Keratinocyte (primary cell): ENCODE data around the gene NR1D2. TPM values are rescaled to one million over a fixed set of nuclear protein-coding genes. Genes with fewer than 3 reads are reported as not detected.

Experiments used
- DNase-seq: peaks from one replicate; pipeline ENCODE4 v3.0.0-alpha.2; 2011; ENCODE audit warnings: low read depth, missing footprints, low spot score
- FAIRE-seq: peaks from 2 replicates; lab custom pipeline; 2011; peaks lifted over from hg19 to GRCh38; lab: Jason Lieb, UNC
- H2AFZ ChIP-seq: 2 replicates; pipeline ENCODE4 v1.6.0; 2012; ENCODE audit warnings: low read length, control low read depth, inconsistent platforms; ENCODE audit not compliant: control insufficient read depth
- H3K27ac ChIP-seq: 2 replicates; pipeline ENCODE4 v1.5.1; 2011; ENCODE audit warnings: low read length; ENCODE audit not compliant: control insufficient read depth, insufficient read depth
- H3K27me3 ChIP-seq: 3 replicates; pipeline ENCODE4 v1.6.0; 2011; ENCODE audit warnings: low read length; ENCODE audit not compliant: control insufficient read depth, insufficient read depth; ENCODE audit errors: extremely low read depth
- H3K36me3 ChIP-seq, 2 experiments: 2 replicates in 1 of 2; 3 replicates in 1 of 2; pipeline ENCODE4 v1.5.1; 2011; ENCODE audit warnings: low read length in 2 of 2, mild to moderate bottlenecking in 1 of 2; ENCODE audit not compliant: control insufficient read depth in 2 of 2, insufficient read depth in 2 of 2; ENCODE audit errors: extremely low read depth in 1 of 2
- H3K4me1 ChIP-seq: 3 replicates; pipeline ENCODE4 v1.5.1; 2011; ENCODE audit warnings: low read length; ENCODE audit not compliant: control insufficient read depth, insufficient read depth; ENCODE audit errors: extremely low read depth
- H3K4me2 ChIP-seq: 3 replicates; pipeline ENCODE4 v1.6.0; 2011; ENCODE audit warnings: low read depth, low read length; ENCODE audit not compliant: control insufficient read depth, insufficient read depth; ENCODE audit errors: extremely low read depth
- H3K4me3 ChIP-seq, 3 experiments: fragments of 200-600 bp in 1 of 3; sonication (generic) in 1 of 3; 2 replicates in 2 of 3; 3 replicates in 1 of 3; pipeline ENCODE4 v1.5.1; 2011 to 2016; ENCODE audit warnings: low read length in 3 of 3, mild to moderate bottlenecking in 3 of 3, control low read depth in 2 of 3, inconsistent platforms in 1 of 3, low read depth in 1 of 3, mixed read lengths in 1 of 3, mixed run types in 1 of 3, moderate library complexity in 1 of 3; ENCODE audit not compliant: control insufficient read depth in 2 of 3, insufficient read depth in 2 of 3; ENCODE audit errors: extremely low read depth in 1 of 3
- H3K79me2 ChIP-seq: 2 replicates; pipeline ENCODE4 v1.6.0; 2012; ENCODE audit warnings: low read length; ENCODE audit not compliant: control insufficient read depth, insufficient read depth
- H3K9ac ChIP-seq: 3 replicates; pipeline ENCODE4 v1.6.0; 2011; ENCODE audit warnings: low read length; ENCODE audit not compliant: control insufficient read depth, insufficient read depth; ENCODE audit errors: extremely low read depth
- H3K9me1 ChIP-seq: 3 replicates; pipeline ENCODE4 v1.6.0; 2011; ENCODE audit warnings: low read length; ENCODE audit not compliant: control insufficient read depth, insufficient read depth; ENCODE audit errors: extremely low read depth
- H3K9me3 ChIP-seq: 2 replicates; pipeline ENCODE4 v1.5.1; 2012; ENCODE audit warnings: low read depth, low read length; ENCODE audit not compliant: control insufficient read depth
- H4K20me1 ChIP-seq: 3 replicates; pipeline ENCODE4 v1.6.0; 2011; ENCODE audit warnings: low read length; ENCODE audit not compliant: control insufficient read depth, insufficient read depth; ENCODE audit errors: extremely low read depth
- CTCF ChIP-seq, 3 experiments: IDR thresholded peaks in 1 of 3; conservative IDR thresholded peaks in 1 of 3; optimal IDR thresholded peaks in 1 of 3; 2 replicates in 2 of 3; 3 replicates in 1 of 3; pipeline versions ENCODE3 to v1.5.1; 2011; ENCODE audit warnings: low read length in 3 of 3, mild to moderate bottlenecking in 3 of 3, moderate library complexity in 2 of 3, control low read depth in 1 of 3, inconsistent platforms in 1 of 3; ENCODE audit not compliant: insufficient read depth in 2 of 3; ENCODE audit errors: extremely low read depth in 1 of 3
- EZH2 ChIP-seq: IDR thresholded peaks from one replicate; pipeline ENCODE4 v1.6.1; 2012; ENCODE audit warnings: inconsistent platforms, mild to moderate bottlenecking, low read length, moderate library complexity
- dilution Hi-C: fragments of 300-500 bp; cut with MboI; formaldehyde crosslinking; loops from one replicate; pipeline ENCODE4 v1.7.0; 2020; ENCODE audit warnings: low sequenced_read_pairs; ENCODE audit not compliant: extremely low pct_ligation_motif_present
- polyA plus RNA-seq, 5 experiments: library from polyadenylated mRNA; depleted of rRNA in 3 of 5; stranded (reverse) in 3 of 5; stranded (forward) in 1 of 5; unstranded in 1 of 5; fragments of >200 nt; gene quantifications; 1 replicate in 1 of 5; 2 replicates in 3 of 5; 3 replicates in 1 of 5; pipeline versions ENCODE4 v1.2.1 to v1.2.3, GENCODE V29; 2011 to 2012; ENCODE audit warnings: missing spikeins in 2 of 5, low read depth in 1 of 5, low replicate concordance in 1 of 5

The NR1D2 gene
- polyA plus RNA-seq, 1 donor (not counting 4 experiments of a cell fraction or from before 2014, with no cell fraction given): 10.3 TPM

- no peak overlapping the region for H3K4me3 ChIP-seq
- FAIRE-seq (no peak), DNase-seq (no peak)
- H3K4me2 ChIP-seq: no peak overlapping the region
- H3K4me1 ChIP-seq: peaks cover 26% of the 10 kb centered on the region
- no peaks in the 10 kb centered on the region for H3K27me3 ChIP-seq
- dilution Hi-C loops: no loop called here
- H4K20me1 ChIP-seq: no peaks in the 10 kb centered on the region
- H3K9me3 ChIP-seq: no peaks in the 10 kb centered on the region
- no peak for TF ChIP-seq CTCF (optimal IDR thresholded peaks at IDR 0.05 in 1 of 3, IDR thresholded peaks at IDR 0.05 in 1 of 3, conservative IDR thresholded peaks at IDR 0.05 in 1 of 3; ENCODE audit: extremely low read depth in 1 of 3, insufficient read depth in 2 of 3, low read length in 3 of 3)
- TF ChIP-seq EZH2: no peak
- no peaks in the 10 kb centered on the region for H3K79me2 ChIP-seq
- no peak overlapping the region for H3K9ac ChIP-seq
- no peak overlapping the region for H2AFZ ChIP-seq
- H3K27ac ChIP-seq: no peak overlapping the region
- no peaks in the 10 kb centered on the region for H3K9me1 ChIP-seq
- no peaks in the 10 kb centered on the region for H3K36me3 ChIP-seq
Observed at GRCh38 chr3:24017305-24017704, 72.2 kb downstream of the NR1D2 start.

GRCh38 chr3:24018784-24019570, 73.9 kb downstream of the NR1D2 start:
- TF ChIP-seq EZH2 (no peak), CTCF (optimal IDR thresholded peaks at IDR 0.05 in 1 of 3, IDR thresholded peaks at IDR 0.05 in 1 of 3, conservative IDR thresholded peaks at IDR 0.05 in 1 of 3; ENCODE audit: extremely low read depth in 1 of 3, insufficient read depth in 2 of 3, low read length in 3 of 3) (no peak)
- H3K79me2 ChIP-seq: no peaks in the 10 kb centered on the region
- dilution Hi-C loops: no loop called here
- no peaks in the 10 kb centered on the region for H3K27me3 ChIP-seq
- peak overlapping the region; percentile 29 to 59 (median 53) for H3K4me3 ChIP-seq
- peak overlapping the region; percentile 74 for H3K4me2 ChIP-seq
- no peaks in the 10 kb centered on the region for H4K20me1 ChIP-seq
- peaks cover 14% of the 10 kb centered on the region for H3K4me1 ChIP-seq
- H3K9me1 ChIP-seq: no peaks in the 10 kb centered on the region
- FAIRE-seq (peak; percentile 97), DNase-seq (no peak)
- peak overlapping the region; percentile 75 for H3K27ac ChIP-seq
- H2AFZ ChIP-seq: peak overlapping the region; percentile 89
- H3K9me3 ChIP-seq: no peaks in the 10 kb centered on the region
- peak overlapping the region; percentile 64 for H3K9ac ChIP-seq
- H3K36me3 ChIP-seq: no peaks in the 10 kb centered on the region
